ENCODE data around the gene SGO1.
A peak's percentile ranks its signal among the peaks of the same experiment; 100 is the strongest.
"Not testable (repeated sequence)": the region's sequence is repeated elsewhere in the genome, so short reads cannot be mapped to it uniquely, and the experiment has no call there.

Gene SGO1

DNA sequence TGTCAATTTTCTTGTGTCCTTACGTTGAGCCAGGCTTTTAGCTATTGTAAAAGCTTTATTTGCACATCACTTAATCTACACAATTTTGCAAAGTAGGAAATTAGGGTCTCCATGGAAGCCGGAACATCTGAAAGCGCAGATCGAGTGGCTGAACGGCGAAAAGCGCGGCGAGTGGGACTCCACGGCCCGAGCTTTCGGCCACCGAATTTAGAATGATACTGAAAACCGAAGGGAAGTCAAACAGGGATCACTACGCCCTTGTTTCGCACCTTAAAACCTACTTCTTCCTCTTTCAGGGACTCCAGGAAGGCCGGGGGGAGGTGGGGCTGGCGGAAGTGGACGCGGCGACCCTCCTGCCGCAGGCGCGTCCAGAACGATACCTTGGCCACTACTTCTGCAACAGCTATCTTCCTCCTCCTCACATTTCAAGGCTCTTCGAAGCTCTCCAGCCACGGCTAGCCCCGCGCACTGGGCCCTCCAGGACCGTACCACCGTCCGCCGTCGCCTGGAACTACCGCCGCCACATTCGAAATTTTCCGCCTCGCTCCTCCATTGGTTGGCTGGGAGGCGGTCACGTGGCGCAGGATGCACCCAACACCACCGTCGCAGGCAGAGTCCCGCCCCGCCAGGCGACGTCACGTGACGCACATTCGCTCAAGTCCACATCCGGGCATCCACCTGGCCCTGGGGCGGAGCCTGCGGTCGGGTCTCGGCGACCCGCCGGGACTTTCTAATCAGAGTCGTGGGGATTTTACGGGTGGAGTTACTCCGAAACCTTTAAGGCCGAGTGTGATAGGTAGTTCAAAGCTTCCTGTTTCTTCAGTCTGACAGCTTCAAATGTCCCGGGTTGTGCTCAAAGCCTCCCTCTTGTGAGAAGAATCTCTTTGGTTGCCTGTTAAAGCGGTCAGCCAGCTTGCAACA lies at the start of gene SGO1:
TSS of gene SGO1 (minus strand) at position 528 of the 921 bp plus-strand sequence. CDS start 2,179 bp downstream, outside the sequence.
- DNase-seq: peak; percentile 100
- Mint-ChIP-seq H3K9me3 (no peaks in the 10 kb centered on the region), H3K4me1 (no peaks in the 10 kb centered on the region), H3K27me3 (no peaks in the 10 kb centered on the region), H3K36me3 (peaks cover 5% of the 10 kb centered on the region in 2 donors), H3K27ac (no peak within 1 kb of the TSS), H3K4me3 (no peak within 1 kb of the TSS)
- peak; percentile 95 to 97 for ATAC-seq (replicated peaks)

DNA sequence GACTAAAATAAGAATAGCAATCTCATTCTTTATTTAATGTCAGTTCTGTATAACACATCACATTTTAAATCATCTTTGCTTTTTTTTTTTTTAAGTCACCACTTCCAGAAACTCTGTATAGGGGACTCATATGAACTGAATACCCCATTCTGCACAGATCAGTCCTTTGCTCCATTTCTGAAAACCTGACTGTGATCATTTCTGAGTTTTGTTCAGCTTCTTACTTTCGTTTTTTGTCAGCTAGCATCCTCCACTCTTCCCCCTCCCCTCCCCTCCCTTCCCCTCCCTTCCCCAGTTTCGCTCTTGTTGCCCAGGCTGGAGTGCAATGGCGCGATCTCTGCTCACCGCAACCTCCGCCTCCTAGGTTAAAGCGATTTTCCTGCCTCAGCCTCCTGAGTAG lies 49.8 kb upstream of the SGO1 start:
- Mint-ChIP-seq H3K9me3 (peaks cover 1 to 3% of the 10 kb centered on the region in 2 donors), H3K4me3 (no peak overlapping the region), H3K27me3 (no peaks in the 10 kb centered on the region), H3K36me3 (peaks cover 2 to 3% of the 10 kb centered on the region in 2 donors), H3K4me1 (no peaks in the 10 kb centered on the region), H3K27ac (no peak overlapping the region)
- ATAC-seq (replicated peaks) (no peak), DNase-seq (no peak)

DNA sequence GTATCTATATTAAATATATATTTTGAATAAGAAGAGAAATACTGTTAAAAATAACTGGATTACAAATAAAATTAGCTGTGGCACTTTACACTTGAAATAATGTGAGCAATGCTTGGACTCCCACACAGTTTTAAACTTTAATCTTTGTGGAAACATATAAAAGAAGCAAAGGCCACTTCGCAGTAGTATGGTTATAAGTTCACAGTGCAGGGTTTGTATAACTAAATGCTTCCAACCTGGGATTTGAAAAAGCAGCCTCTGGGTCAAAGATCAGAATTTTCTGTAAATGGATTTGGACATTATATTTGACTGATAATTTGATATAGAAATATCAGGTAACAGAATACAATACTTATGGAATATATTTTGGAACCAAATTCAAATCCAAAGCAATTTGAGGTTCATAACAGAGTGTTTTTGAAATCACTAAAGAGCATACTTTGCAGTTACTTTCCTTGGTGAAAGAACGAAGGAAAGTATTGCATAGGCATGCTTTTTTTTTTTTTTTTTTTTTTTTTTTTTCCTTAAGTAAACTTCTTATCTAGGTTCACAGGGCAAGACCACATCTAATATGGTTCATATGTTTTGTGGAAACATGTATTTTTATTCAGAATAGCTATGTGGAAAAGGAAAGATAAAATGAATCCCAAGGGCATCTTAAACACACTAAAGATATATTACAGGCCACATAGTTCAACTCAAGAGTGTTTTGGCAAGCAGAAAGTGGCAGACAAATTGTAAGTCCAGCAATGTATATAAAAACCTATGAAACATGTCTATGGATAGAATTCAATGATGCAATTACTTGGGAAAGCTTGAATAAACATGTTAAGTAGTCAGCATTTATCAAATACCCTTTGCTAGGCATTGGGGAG lies 47.1 kb upstream of the SGO1 start:
- no peak for ATAC-seq (replicated peaks)
- Mint-ChIP-seq H3K27me3 (no peaks in the 10 kb centered on the region), H3K27ac (no peak overlapping the region), H3K4me3 (no peak overlapping the region), H3K4me1 (no peaks in the 10 kb centered on the region), H3K9me3 (peaks cover 1 to 3% of the 10 kb centered on the region in 2 donors), H3K36me3 (peaks cover 2 to 3% of the 10 kb centered on the region in 2 donors)
- DNase-seq: no peak

DNA sequence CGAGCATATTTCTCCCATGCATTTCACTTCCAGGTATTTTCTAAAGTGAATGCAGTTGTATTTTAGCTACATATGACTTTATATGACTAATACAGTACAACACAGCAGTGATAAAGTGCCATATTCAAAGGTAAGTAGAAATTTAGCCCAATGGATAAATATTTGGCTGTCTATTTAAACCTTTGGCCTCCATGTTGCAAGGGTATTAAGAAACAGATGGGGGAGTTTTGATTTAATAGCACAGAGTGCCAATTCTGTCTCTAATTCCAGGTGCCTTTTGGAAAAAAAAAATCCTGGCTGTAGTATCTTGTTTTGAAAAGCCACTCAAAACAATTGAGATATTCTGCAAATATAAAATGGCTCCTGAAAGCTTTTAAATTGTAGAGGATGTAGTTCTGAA lies 44.9 kb upstream of the SGO1 start:
- Mint-ChIP-seq H3K9me3 (no peaks in the 10 kb centered on the region), H3K27me3 (no peaks in the 10 kb centered on the region), H3K36me3 (peaks cover 0 to 2% of the 10 kb centered on the region in 2 donors), H3K4me3 (no peak overlapping the region), H3K27ac (no peak overlapping the region), H3K4me1 (no peaks in the 10 kb centered on the region)
- DNase-seq (no peak), ATAC-seq (replicated peaks) (no peak)

DNA sequence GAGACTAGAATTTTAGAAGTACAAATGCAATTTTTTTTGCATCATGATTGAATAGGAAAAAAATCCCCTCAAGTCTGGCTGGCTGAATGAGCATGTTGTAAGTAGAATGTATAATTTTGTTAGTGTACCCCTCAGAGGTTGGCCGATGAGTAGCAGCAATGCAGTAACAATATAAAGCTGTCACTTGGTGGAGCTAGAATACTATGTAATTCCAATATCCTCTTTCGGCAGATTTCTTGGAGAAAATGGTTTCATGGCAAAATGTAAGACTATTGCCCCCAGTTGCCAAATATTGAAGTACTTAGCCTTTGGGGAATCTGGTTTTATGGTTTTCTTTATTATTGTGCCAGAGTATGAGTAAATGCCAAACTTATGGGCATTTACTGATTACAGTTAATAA lies 39.8 kb upstream of the SGO1 start:
- ATAC-seq (replicated peaks) (peak in 1 of 2 donors; percentile 36), DNase-seq (no peak)
- H3K9me3 Mint-ChIP-seq: no peaks in the 10 kb centered on the region
- no peaks in the 10 kb centered on the region for H3K36me3 Mint-ChIP-seq
- no peak overlapping the region for H3K27ac Mint-ChIP-seq
- no peaks in the 10 kb centered on the region for H3K4me1 Mint-ChIP-seq
- H3K4me3 Mint-ChIP-seq: no peak overlapping the region
- H3K27me3 Mint-ChIP-seq: no peaks in the 10 kb centered on the region

DNA sequence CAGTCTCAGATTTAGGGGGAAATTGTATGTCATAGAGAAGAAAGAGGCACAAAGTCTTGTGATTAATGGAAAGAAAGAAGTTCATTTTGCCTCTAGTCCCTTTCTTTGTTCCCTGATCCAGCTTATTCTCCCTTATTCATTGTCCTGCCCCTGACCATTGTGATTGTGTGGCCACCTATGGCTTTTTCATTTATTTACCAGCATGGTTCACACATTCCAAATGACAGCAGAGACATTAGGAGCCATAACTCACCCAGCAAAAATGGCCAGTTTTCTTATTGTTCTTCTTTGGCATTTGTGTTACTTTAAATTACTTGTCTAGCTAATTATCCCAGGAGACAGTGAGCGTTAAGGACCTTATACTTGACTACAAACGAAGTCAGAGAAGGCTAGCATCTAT lies 36.3 kb upstream of the SGO1 start:
- no peak for ATAC-seq (replicated peaks)
- no peak overlapping the region for H3K4me3 Mint-ChIP-seq
- H3K27ac Mint-ChIP-seq: no peak overlapping the region
- DNase-seq: no peak
- no peaks in the 10 kb centered on the region for H3K27me3 Mint-ChIP-seq
- H3K36me3 Mint-ChIP-seq: no peaks in the 10 kb centered on the region
- H3K9me3 Mint-ChIP-seq: no peaks in the 10 kb centered on the region
- no peaks in the 10 kb centered on the region for H3K4me1 Mint-ChIP-seq

DNA sequence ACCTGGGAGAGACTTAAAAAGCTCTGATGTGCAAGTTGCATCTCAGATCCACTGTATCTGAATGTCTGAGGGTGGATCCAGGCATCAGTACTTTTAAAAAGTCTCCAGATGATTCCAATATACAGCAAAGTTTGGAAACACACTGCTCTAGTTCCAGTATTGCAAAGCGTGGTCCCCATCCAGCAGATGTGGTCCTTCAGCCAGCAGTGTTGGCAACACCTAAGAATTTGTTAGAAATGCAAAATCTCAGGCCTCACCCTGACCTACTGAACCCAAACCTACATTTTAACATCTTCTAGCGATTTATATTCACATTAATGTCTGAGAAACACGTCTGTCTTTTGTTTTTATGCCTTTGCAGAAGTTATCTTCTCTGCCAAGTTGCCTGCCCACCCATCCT lies 32.2 kb upstream of the SGO1 start:
- Mint-ChIP-seq H3K27ac (no peak overlapping the region), H3K9me3 (peaks cover 0 to 2% of the 10 kb centered on the region in 2 donors), H3K27me3 (peaks cover 0 to 6% of the 10 kb centered on the region in 2 donors), H3K4me1 (no peaks in the 10 kb centered on the region), H3K36me3 (no peaks in the 10 kb centered on the region), H3K4me3 (no peak overlapping the region)
- DNase-seq (no peak), ATAC-seq (replicated peaks) (no peak)

DNA sequence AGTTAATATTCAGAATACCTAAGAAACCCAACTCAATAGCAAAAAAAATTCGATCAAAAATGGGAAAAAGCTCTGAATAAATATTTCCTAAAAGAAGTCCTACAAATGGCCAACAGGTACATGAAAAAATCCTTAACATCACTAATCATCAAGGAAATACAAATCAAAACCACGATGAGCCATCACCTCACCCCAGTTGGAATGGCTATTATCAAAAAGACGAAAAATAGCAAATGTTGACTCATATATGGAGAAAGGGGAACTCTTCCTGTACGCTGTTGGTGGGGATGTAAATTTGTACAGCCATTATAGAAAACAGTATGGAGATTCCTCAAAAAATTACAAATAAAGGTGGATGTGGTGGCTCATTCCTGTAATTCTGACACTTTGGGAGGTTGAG lies 29.6 kb upstream of the SGO1 start:
- H3K9me3 Mint-ChIP-seq: peaks cover 0 to 2% of the 10 kb centered on the region in 2 donors
- peaks cover 0 to 2% of the 10 kb centered on the region in 2 donors for H3K36me3 Mint-ChIP-seq
- H3K4me1 Mint-ChIP-seq: no peaks in the 10 kb centered on the region
- no peak for DNase-seq
- H3K27ac Mint-ChIP-seq: no peak overlapping the region
- H3K27me3 Mint-ChIP-seq: peaks cover 0 to 6% of the 10 kb centered on the region in 2 donors
- H3K4me3 Mint-ChIP-seq: no peak overlapping the region
- ATAC-seq (replicated peaks): no peak

DNA sequence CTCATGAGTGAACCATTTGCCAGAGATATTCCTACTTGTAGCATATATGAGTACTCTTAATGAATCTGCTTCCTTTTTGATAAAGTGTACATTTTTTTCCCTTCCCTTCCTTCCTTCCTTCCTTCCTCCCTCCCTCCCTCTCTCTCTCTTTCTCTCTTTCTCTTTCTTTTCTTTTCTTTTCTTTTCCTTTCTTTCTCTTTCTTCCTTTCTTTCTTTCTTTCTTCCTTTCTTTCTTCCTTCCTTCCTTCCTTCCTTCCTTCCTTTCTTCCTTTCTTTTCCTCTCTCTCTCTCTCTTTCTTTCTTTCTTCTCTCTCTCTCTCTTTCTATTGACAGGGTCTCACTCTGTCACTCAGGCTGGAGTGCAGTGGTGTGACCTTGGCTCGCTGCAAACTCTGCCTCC lies 27.5 kb upstream of the SGO1 start:
- not testable (repeated sequence) for H3K9me3 Mint-ChIP-seq; H3K27me3 Mint-ChIP-seq; H3K4me1 Mint-ChIP-seq; H3K27ac Mint-ChIP-seq; DNase-seq; H3K36me3 Mint-ChIP-seq; ATAC-seq (replicated peaks); H3K4me3 Mint-ChIP-seq

DNA sequence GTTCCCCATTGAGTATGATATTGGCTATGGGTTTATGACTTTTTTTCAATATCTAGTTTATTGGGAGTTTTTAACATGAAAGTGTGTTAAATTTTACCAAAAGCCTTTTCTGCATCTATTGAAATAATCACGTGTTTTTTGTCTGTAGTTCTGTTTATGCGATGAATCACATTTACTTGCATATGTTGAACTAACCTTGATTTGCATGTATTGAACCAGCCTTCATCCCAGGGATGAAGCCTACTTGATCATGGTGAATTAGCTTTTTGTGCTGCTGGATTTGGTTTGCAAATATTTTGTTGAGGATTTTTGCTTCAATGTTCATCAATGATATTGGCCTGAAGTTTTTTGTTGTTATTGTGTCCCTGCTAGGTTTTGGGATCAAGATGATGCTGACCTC lies 21.9 kb upstream of the SGO1 start:
- not testable (repeated sequence) for ATAC-seq (replicated peaks); H3K27ac Mint-ChIP-seq; DNase-seq; H3K4me3 Mint-ChIP-seq; H3K4me1 Mint-ChIP-seq; H3K27me3 Mint-ChIP-seq
- peaks cover 19 to 22% of the 10 kb centered on the region in 2 donors for H3K36me3 Mint-ChIP-seq
- peaks cover 10 to 18% of the 10 kb centered on the region in 2 donors for H3K9me3 Mint-ChIP-seq

DNA sequence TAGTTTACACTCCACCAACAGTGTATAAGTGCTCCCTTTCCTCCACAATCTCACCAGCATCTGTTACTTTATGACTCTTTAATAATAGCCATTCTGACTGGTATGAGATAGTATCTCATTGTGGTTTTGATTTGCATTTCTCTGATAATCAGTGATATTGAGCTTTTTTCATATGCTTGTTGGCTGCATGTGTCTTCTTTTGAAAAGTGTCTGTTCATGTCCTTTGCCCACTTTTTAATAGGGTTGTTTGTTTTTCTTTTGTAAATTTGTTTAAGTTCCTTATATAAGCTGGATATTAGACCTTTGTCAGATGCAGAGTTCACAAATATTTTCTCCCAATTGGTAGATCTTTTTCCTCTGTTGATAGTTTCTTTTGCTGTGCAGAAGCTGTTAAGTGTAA lies 19.9 kb upstream of the SGO1 start:
- H3K27me3 Mint-ChIP-seq; DNase-seq; H3K4me3 Mint-ChIP-seq; ATAC-seq (replicated peaks); H3K27ac Mint-ChIP-seq; H3K4me1 Mint-ChIP-seq: not testable (repeated sequence)
- Mint-ChIP-seq H3K9me3 (peaks cover 10 to 18% of the 10 kb centered on the region in 2 donors), H3K36me3 (peaks cover 19 to 20% of the 10 kb centered on the region in 2 donors)

DNA sequence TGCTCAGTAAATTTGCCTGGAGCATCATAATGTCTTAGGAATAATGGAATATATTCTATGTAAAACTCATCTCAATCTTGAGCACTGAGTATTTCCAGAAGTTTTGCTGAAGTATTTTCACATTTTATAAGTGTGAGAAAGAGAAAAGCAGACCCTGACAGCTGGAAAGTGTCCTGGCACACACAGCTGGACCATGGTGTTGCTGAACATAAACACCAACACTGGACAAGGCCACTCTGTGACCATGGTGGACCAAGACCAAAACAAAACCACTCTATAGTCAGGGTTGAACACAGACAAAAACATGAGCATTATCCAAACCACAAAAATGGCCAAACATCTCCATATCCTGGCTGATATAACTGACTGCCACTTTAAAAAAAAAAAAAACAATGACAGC lies 15.1 kb upstream of the SGO1 start:
- H3K4me1 Mint-ChIP-seq: peaks cover 0 to 6% of the 10 kb centered on the region in 2 donors
- no peak for DNase-seq
- H3K27ac Mint-ChIP-seq: no peak overlapping the region
- no peak overlapping the region for H3K4me3 Mint-ChIP-seq
- ATAC-seq (replicated peaks): no peak
- peaks cover 2 to 5% of the 10 kb centered on the region in 2 donors for H3K9me3 Mint-ChIP-seq
- H3K36me3 Mint-ChIP-seq: peaks cover 5 to 6% of the 10 kb centered on the region in 2 donors
- no peaks in the 10 kb centered on the region for H3K27me3 Mint-ChIP-seq

DNA sequence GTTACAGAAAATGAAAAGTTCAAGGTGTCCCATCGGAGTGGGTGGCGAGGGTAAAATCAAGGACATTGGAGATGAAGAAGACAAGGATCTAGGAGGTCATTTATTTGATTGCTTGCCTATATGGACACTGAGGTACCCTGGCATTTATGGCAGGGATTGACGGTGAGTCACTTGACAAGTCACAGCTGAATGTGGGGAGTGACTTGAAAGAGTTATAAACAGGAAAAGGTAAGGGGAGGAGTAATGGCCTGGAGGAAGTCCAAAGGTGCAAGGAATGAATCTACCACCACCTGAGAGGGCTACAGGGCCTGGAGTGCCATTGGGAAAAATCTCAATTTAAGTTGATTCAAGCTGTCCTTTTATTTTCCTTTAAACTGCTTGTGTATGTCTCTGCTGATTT lies 11.8 kb upstream of the SGO1 start:
- peaks cover 0 to 2% of the 10 kb centered on the region in 2 donors for H3K9me3 Mint-ChIP-seq
- DNase-seq: no peak
- H3K4me1 Mint-ChIP-seq: peaks cover 3 to 14% of the 10 kb centered on the region in 2 donors
- peaks cover 0 to 4% of the 10 kb centered on the region in 2 donors for H3K36me3 Mint-ChIP-seq
- H3K27ac Mint-ChIP-seq: no peak overlapping the region
- no peaks in the 10 kb centered on the region for H3K27me3 Mint-ChIP-seq
- ATAC-seq (replicated peaks): no peak
- H3K4me3 Mint-ChIP-seq: no peak overlapping the region

DNA sequence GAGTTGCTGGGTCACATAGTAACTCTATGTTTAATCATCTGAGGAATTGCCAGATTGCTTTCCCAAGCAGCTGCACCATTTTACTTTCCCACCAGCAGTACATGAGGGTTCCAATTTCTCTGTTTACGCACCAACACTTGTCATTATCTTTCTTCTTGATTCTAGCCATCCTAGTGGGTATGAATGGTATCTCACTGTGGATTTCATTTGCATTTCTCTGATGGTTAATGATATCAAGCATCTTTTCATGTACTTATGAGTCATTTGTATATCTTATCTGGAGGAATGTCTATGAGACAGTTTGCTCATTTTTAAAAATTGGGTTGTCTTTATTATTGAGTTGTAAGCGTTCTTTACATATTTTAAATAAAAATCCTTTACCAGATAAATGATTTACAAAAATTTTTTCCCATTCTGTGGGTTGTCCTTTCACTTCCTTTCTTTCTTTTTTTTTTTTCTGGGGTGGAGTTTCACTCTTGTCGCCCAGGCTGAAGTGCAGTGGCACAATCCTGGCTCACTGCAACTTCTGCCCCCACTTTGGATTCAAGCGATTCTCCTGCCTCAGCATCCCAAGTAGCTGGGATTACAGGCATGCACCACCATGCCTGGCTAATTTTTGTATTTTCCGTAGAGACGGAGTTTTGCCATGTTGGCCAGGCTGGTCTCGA lies 8.9 kb upstream of the SGO1 start:
- no peak overlapping the region for H3K4me3 Mint-ChIP-seq
- peaks cover 0 to 4% of the 10 kb centered on the region in 2 donors for H3K36me3 Mint-ChIP-seq
- no peaks in the 10 kb centered on the region for H3K27me3 Mint-ChIP-seq
- DNase-seq: no peak
- peak overlapping the region; percentile 9 for H3K27ac Mint-ChIP-seq
- peaks cover 3 to 8% of the 10 kb centered on the region in 2 donors for H3K4me1 Mint-ChIP-seq
- ATAC-seq (replicated peaks): peak; percentile 62 to 69
- peaks cover 0 to 2% of the 10 kb centered on the region in 2 donors for H3K9me3 Mint-ChIP-seq

All from stimulated activated naive B cell treated with anti-CD40 and anti-IgM and Interleukin-4, amounts not matched to agents 10 μg/mL and 1 μg/mL and 100 μg/mL, for 72 hours (primary cell).